Trophoblast cell (in vitro differentiated cells and primary cell): ENCODE results near the gene ERICH2.
"Not testable (repeated sequence)": the region's sequence is repeated elsewhere in the genome, so short reads cannot be mapped to it uniquely, and the experiment has no call there.

Experiments
- DNase-seq, 2 donors: peaks; one replicate each; pipeline ENCODE4 v3.0.0-alpha.2; 2016
- H2AFZ ChIP-seq: 2 replicates; pipeline ENCODE4 v1.6.1; 2013; ENCODE audit warnings: low read length, moderate library complexity, mild to moderate bottlenecking; ENCODE audit not compliant: insufficient read depth, poor library complexity
- H2AK5ac ChIP-seq: 2 replicates; pipeline ENCODE4 v1.6.1; 2013; ENCODE audit warnings: mild to moderate bottlenecking, low read length
- H2BK120ac ChIP-seq: 2 replicates; pipeline ENCODE4 v1.6.1; 2013; ENCODE audit warnings: low read length, mild to moderate bottlenecking, moderate library complexity; ENCODE audit not compliant: insufficient read depth, poor library complexity
- H2BK12ac ChIP-seq: 2 replicates; pipeline ENCODE4 v1.6.1; 2013; ENCODE audit warnings: mild to moderate bottlenecking, low read length, moderate library complexity
- H2BK5ac ChIP-seq: 2 replicates; pipeline ENCODE4 v1.6.1; 2013; ENCODE audit warnings: low read length, low read depth, moderate library complexity, mild to moderate bottlenecking; ENCODE audit not compliant: poor library complexity
- H3K14ac ChIP-seq: 2 replicates; pipeline ENCODE4 v1.6.1; 2013; ENCODE audit warnings: mild to moderate bottlenecking, low read length
- H3K18ac ChIP-seq: 2 replicates; pipeline ENCODE4 v1.6.1; 2013; ENCODE audit warnings: mild to moderate bottlenecking, low read length
- H3K23ac ChIP-seq: 2 replicates; pipeline ENCODE4 v1.6.1; 2013; ENCODE audit warnings: low read length
- H3K27ac ChIP-seq: 2 replicates; pipeline ENCODE4 v1.5.1; 2013; ENCODE audit warnings: low read depth, mild to moderate bottlenecking, inconsistent platforms, low read length, moderate library complexity
- H3K27me3 ChIP-seq: 2 replicates; pipeline ENCODE4 v1.6.1; 2013; ENCODE audit warnings: inconsistent platforms, mild to moderate bottlenecking, low read length, moderate library complexity; ENCODE audit not compliant: insufficient read depth
- H3K36me3 ChIP-seq, 2 experiments: 1 replicate in 1 of 2; 2 replicates in 1 of 2; pipeline ENCODE4 v1.6.1; 2013; ENCODE audit warnings: low read length in 2 of 2, mild to moderate bottlenecking in 2 of 2, moderate library complexity in 1 of 2; ENCODE audit not compliant: insufficient read depth in 2 of 2, control insufficient read depth in 1 of 2
- H3K4ac ChIP-seq: 2 replicates; pipeline ENCODE4 v1.6.1; 2013; ENCODE audit warnings: low read depth, mild to moderate bottlenecking, low read length, moderate library complexity
- H3K4me1 ChIP-seq, 2 experiments: 1 replicate in 1 of 2; 2 replicates in 1 of 2; pipeline ENCODE4 v1.6.1; 2013; ENCODE audit warnings: low read length in 2 of 2, mild to moderate bottlenecking in 2 of 2, moderate library complexity in 1 of 2; ENCODE audit not compliant: insufficient read depth in 2 of 2, control insufficient read depth in 1 of 2
- H3K4me2 ChIP-seq: 2 replicates; pipeline ENCODE4 v1.6.1; 2013; ENCODE audit warnings: inconsistent platforms, mild to moderate bottlenecking, low read length, moderate library complexity
- H3K4me3 ChIP-seq: 2 replicates; pipeline ENCODE4 v1.5.1; 2013; ENCODE audit warnings: mild to moderate bottlenecking, low read depth, low read length, inconsistent platforms
- H3K79me1 ChIP-seq: one replicate; pipeline ENCODE4 v1.6.1; 2013; ENCODE audit warnings: low read length
- H3K79me2 ChIP-seq: 2 replicates; pipeline ENCODE4 v1.6.1; 2013; ENCODE audit warnings: low read length, mild to moderate bottlenecking; ENCODE audit not compliant: control insufficient read depth, insufficient read depth, poor library complexity
- H3K9ac ChIP-seq: 2 replicates; pipeline ENCODE4 v1.6.1; 2013; ENCODE audit warnings: mild to moderate bottlenecking, low read length
- H3K9me3 ChIP-seq: 2 replicates; pipeline ENCODE4 v1.6.1; 2013; ENCODE audit warnings: low read depth, mild to moderate bottlenecking, control low read depth, inconsistent platforms, low read length; ENCODE audit not compliant: insufficient read depth
- H4K12ac ChIP-seq: 2 replicates; pipeline ENCODE4 v1.6.1; 2013; ENCODE audit warnings: low read depth, mild to moderate bottlenecking, low read length, moderate library complexity
- H4K8ac ChIP-seq: 2 replicates; pipeline ENCODE4 v1.6.1; 2013; ENCODE audit warnings: low read depth, mild to moderate bottlenecking, low read length, moderate library complexity
- H4K91ac ChIP-seq: one replicate; pipeline ENCODE4 v1.6.1; 2013; ENCODE audit warnings: low read depth, mild to moderate bottlenecking, low read length, moderate library complexity
- WGBS: extraction: QIAGEN DNeasy Blood & Tissue Kit; methylation state at CpG from one replicate; pipeline ENCODE4 v1.1.7; 2013; ENCODE audit warnings: missing lambda C conversion rate; ENCODE audit not compliant: insufficient read length, insufficient coverage; ENCODE audit errors: extremely low coverage; 5-methylcytosine and 5-hydroxymethylcytosine counted together

The ERICH2 gene

GRCh38 chr2:170745305-170745704 lies 24.9 kb upstream of the ERICH2 start:
- Histone ChIP-seq H3K9ac (no peak overlapping the region), H2BK120ac (no peak overlapping the region), H3K27ac (no peak overlapping the region), H3K14ac (no peak overlapping the region), H3K79me2 (no peaks in the 10 kb centered on the region), H2BK5ac (no peak overlapping the region), H3K36me3 (no peaks in the 10 kb centered on the region), H2AFZ (no peak overlapping the region), H3K18ac (no peak overlapping the region), H3K4me1 (peaks cover 0 to 2% of the 10 kb centered on the region in 2 experiments), H4K12ac (no peak overlapping the region), H3K27me3 (no peaks in the 10 kb centered on the region), H2BK12ac (no peak overlapping the region), H3K4ac (no peak overlapping the region), H3K79me1 (no peaks in the 10 kb centered on the region), H2AK5ac (no peak overlapping the region), H4K8ac (no peak overlapping the region), H3K23ac (no peak overlapping the region), H3K4me2 (no peak overlapping the region), H3K9me3 (no peaks in the 10 kb centered on the region), H3K4me3 (no peak overlapping the region), H4K91ac (no peak overlapping the region)
- no peak for DNase-seq
- no CpG with 5 or more reads among the region's 6 CpGs for WGBS

GRCh38 chr2:170747921-170748320 lies 22.3 kb upstream of the ERICH2 start:
- Histone ChIP-seq H3K4me1 (peaks cover 0 to 2% of the 10 kb centered on the region in 2 experiments), H3K4ac (no peak overlapping the region), H3K18ac (no peak overlapping the region), H2AK5ac (no peak overlapping the region), H3K14ac (no peak overlapping the region), H4K91ac (no peak overlapping the region), H2AFZ (no peak overlapping the region), H3K36me3 (no peaks in the 10 kb centered on the region), H3K27ac (no peak overlapping the region), H3K4me2 (no peak overlapping the region), H2BK5ac (no peak overlapping the region), H2BK120ac (no peak overlapping the region), H3K79me1 (no peaks in the 10 kb centered on the region), H3K9ac (no peak overlapping the region), H3K23ac (no peak overlapping the region), H3K27me3 (no peaks in the 10 kb centered on the region), H3K79me2 (no peaks in the 10 kb centered on the region), H4K12ac (no peak overlapping the region), H2BK12ac (no peak overlapping the region), H3K4me3 (no peak overlapping the region), H3K9me3 (no peaks in the 10 kb centered on the region), H4K8ac (no peak overlapping the region)
- DNase-seq, result peak in 1 of 2 donors; percentile 10
- WGBS, result no CpG with 5 or more reads among the region's 4 CpGs

- not testable (repeated sequence) for DNase-seq, H3K9me3 ChIP-seq, H3K14ac ChIP-seq, H4K12ac ChIP-seq, H3K18ac ChIP-seq, H3K4me1 ChIP-seq, H2BK120ac ChIP-seq, H3K27ac ChIP-seq, H2AFZ ChIP-seq, H3K79me2 ChIP-seq, H3K4me3 ChIP-seq, H2BK12ac ChIP-seq, H3K4ac ChIP-seq, H3K36me3 ChIP-seq, H2BK5ac ChIP-seq, H4K8ac ChIP-seq, H4K91ac ChIP-seq, H2AK5ac ChIP-seq, H3K27me3 ChIP-seq, H3K23ac ChIP-seq, H3K79me1 ChIP-seq, H3K9ac ChIP-seq, H3K4me2 ChIP-seq
- no CpG with 5 or more reads among the region's 12 CpGs for WGBS
Observed at GRCh38 chr2:170751555-170751954, 18.6 kb upstream of the ERICH2 start.

- no peak overlapping the region for H2BK5ac ChIP-seq
- H3K14ac ChIP-seq, result no peak overlapping the region
- no peaks in the 10 kb centered on the region for H3K79me1 ChIP-seq
- no peaks in the 10 kb centered on the region for H3K27me3 ChIP-seq
- no peak overlapping the region for H3K4ac ChIP-seq
- H4K91ac ChIP-seq, result no peak overlapping the region
- no peak for DNase-seq
- H3K23ac ChIP-seq, result no peak overlapping the region
- H2AFZ ChIP-seq, result no peak overlapping the region
- H3K79me2 ChIP-seq, result no peaks in the 10 kb centered on the region
- no peak overlapping the region for H3K9ac ChIP-seq
- H3K4me3 ChIP-seq, result no peak overlapping the region
- H3K9me3 ChIP-seq, result no peaks in the 10 kb centered on the region
- no peaks in the 10 kb centered on the region for H3K4me1 ChIP-seq
- no peak overlapping the region for H2AK5ac ChIP-seq
- no peak overlapping the region for H3K18ac ChIP-seq
- no peak overlapping the region for H3K4me2 ChIP-seq
- no peak overlapping the region for H3K27ac ChIP-seq
- no peak overlapping the region for H2BK120ac ChIP-seq
- no peak overlapping the region for H2BK12ac ChIP-seq
- no peaks in the 10 kb centered on the region for H3K36me3 ChIP-seq
- no peak overlapping the region for H4K8ac ChIP-seq
- no peak overlapping the region for H4K12ac ChIP-seq
Observed at GRCh38 chr2:170761572-170761971, 8.6 kb upstream of the ERICH2 start.
